H9 (cell line): Measurements from ENCODE around the gene SYNC. TPM values are rescaled to one million over a fixed set of nuclear protein-coding genes. Genes with fewer than 3 reads are reported as not detected.

ENCODE experiments used
- DNase-seq: peaks from one replicate; pipeline ENCODE4 v3.0.0-alpha.2; 2017
- H2AFZ ChIP-seq: one replicate; pipeline ENCODE4 v1.6.1; 2013; ENCODE audit warnings: mild to moderate bottlenecking, low read length, control low read depth, moderate library complexity
- H2AK5ac ChIP-seq: 2 replicates; pipeline ENCODE4 v1.6.1; 2013; ENCODE audit warnings: low read length, control low read depth, mixed read lengths; ENCODE audit not compliant: insufficient read length
- H2BK120ac ChIP-seq: one replicate; pipeline ENCODE4 v1.6.1; 2013; ENCODE audit warnings: low read depth, mild to moderate bottlenecking, low read length, control low read depth, inconsistent platforms; ENCODE audit not compliant: poor library complexity, severe bottlenecking
- H2BK12ac ChIP-seq: 2 replicates; pipeline ENCODE4 v1.6.1; 2013; ENCODE audit warnings: low read length, control low read depth, mixed read lengths, low read depth; ENCODE audit not compliant: insufficient read length
- H2BK15ac ChIP-seq: 2 replicates; pipeline ENCODE4 v1.6.1; 2013; ENCODE audit warnings: low read depth, low read length, control low read depth
- H2BK20ac ChIP-seq: one replicate; pipeline ENCODE4 v1.6.1; 2013; ENCODE audit warnings: low read depth, mild to moderate bottlenecking, low read length, control low read depth, inconsistent platforms; ENCODE audit not compliant: poor library complexity, severe bottlenecking
- H2BK5ac ChIP-seq: 2 replicates; pipeline ENCODE4 v1.6.1; 2013; ENCODE audit warnings: low read length, control low read depth, mixed read lengths; ENCODE audit not compliant: insufficient read length
- H3K14ac ChIP-seq: 2 replicates; pipeline ENCODE4 v1.6.1; 2013; ENCODE audit warnings: low read length, control low read depth; ENCODE audit not compliant: insufficient read depth
- H3K18ac ChIP-seq: 2 replicates; pipeline ENCODE4 v1.6.1; 2013; ENCODE audit warnings: low read depth, mild to moderate bottlenecking, mixed read lengths, low read length, control low read depth; ENCODE audit not compliant: insufficient read length
- H3K23ac ChIP-seq: 2 replicates; pipeline ENCODE4 v1.6.1; 2013; ENCODE audit warnings: low read length, control low read depth, mixed read lengths, low read depth; ENCODE audit not compliant: insufficient read length
- H3K23me2 ChIP-seq: 2 replicates; pipeline ENCODE4 v1.6.1; 2013; ENCODE audit warnings: low read depth, mild to moderate bottlenecking, mixed read lengths, low read length, control low read depth; ENCODE audit not compliant: insufficient read length, poor library complexity, severe bottlenecking
- H3K27ac ChIP-seq: 2 replicates; pipeline ENCODE4 v1.5.1; 2013; ENCODE audit warnings: low read length, control low read depth, mixed read lengths, low read depth; ENCODE audit not compliant: insufficient read length
- H3K27me3 ChIP-seq: 2 replicates; pipeline ENCODE4 v1.6.1; 2013; ENCODE audit warnings: low read length, control low read depth, inconsistent platforms; ENCODE audit not compliant: insufficient read depth
- H3K4ac ChIP-seq: 2 replicates; pipeline ENCODE4 v1.6.1; 2013; ENCODE audit warnings: low read depth, mild to moderate bottlenecking, control low read depth, inconsistent platforms, low read length, moderate library complexity
- H3K4me1 ChIP-seq: 2 replicates; pipeline ENCODE4 v1.6.1; 2013; ENCODE audit warnings: low read length, control low read depth, inconsistent platforms; ENCODE audit not compliant: insufficient read depth
- H3K4me2 ChIP-seq: 2 replicates; pipeline ENCODE4 v1.6.1; 2013; ENCODE audit warnings: low read length, control low read depth, mixed read lengths; ENCODE audit not compliant: insufficient read length, insufficient read depth
- H3K56ac ChIP-seq: 2 replicates; pipeline ENCODE4 v1.6.1; 2013; ENCODE audit warnings: low read depth, mild to moderate bottlenecking, mixed read lengths, low read length, control low read depth; ENCODE audit not compliant: insufficient read length
- H3K79me1 ChIP-seq: 2 replicates; pipeline ENCODE4 v1.6.1; 2013; ENCODE audit warnings: low read depth, mild to moderate bottlenecking, moderate library complexity, low read length, control low read depth, inconsistent platforms; ENCODE audit not compliant: insufficient read depth, poor library complexity, severe bottlenecking
- H3K79me2 ChIP-seq: 2 replicates; pipeline ENCODE4 v1.6.1; 2013; ENCODE audit warnings: low read length, control low read depth, inconsistent platforms; ENCODE audit not compliant: insufficient read depth
- H3K9ac ChIP-seq: 2 replicates; pipeline ENCODE4 v1.6.1; 2013; ENCODE audit warnings: low read length, control low read depth, mixed read lengths; ENCODE audit not compliant: insufficient read length; ENCODE audit errors: extremely low read depth
- H3K9me3 ChIP-seq: one replicate; pipeline ENCODE4 v1.6.1; 2013; ENCODE audit warnings: low read depth, low read length, inconsistent platforms; ENCODE audit not compliant: control insufficient read depth
- H3T11ph ChIP-seq: one replicate; pipeline ENCODE4 v1.6.1; 2013; ENCODE audit warnings: mild to moderate bottlenecking, low read length, control low read depth, inconsistent platforms
- H4K20me1 ChIP-seq: one replicate; pipeline ENCODE4 v1.6.1; 2013; ENCODE audit not compliant: control insufficient read depth, insufficient read length, insufficient read depth
- H4K5ac ChIP-seq: 2 replicates; pipeline ENCODE4 v1.6.1; 2013; ENCODE audit warnings: low read depth, mild to moderate bottlenecking, mixed read lengths, low read length, control low read depth; ENCODE audit not compliant: insufficient read length
- H4K8ac ChIP-seq: replicated peaks from 2 replicates; pipeline ENCODE4 v1.6.1; 2013; ENCODE audit warnings: low read length, control low read depth, mixed read lengths, low read depth; ENCODE audit not compliant: insufficient read length
- H4K91ac ChIP-seq: 2 replicates; pipeline ENCODE4 v1.6.1; 2013; ENCODE audit warnings: low read depth, mild to moderate bottlenecking, moderate library complexity, mixed read lengths, low read length, control low read depth; ENCODE audit not compliant: insufficient read length
- H3K27ac Mint-ChIP-seq, 3 experiments: 2 replicates in 2 of 3; 3 replicates in 1 of 3; pipeline ENCODE4 v1.8.0; 2020 to 2021; ENCODE audit warnings: mixed read lengths in 3 of 3, mild to moderate bottlenecking in 1 of 3, moderate library complexity in 1 of 3
- H3K27me3 Mint-ChIP-seq: 2 replicates; pipeline ENCODE4 v1.8.0; 2021; ENCODE audit warnings: low read depth, mild to moderate bottlenecking, moderate library complexity, mixed read lengths
- H3K36me3 Mint-ChIP-seq, 3 experiments: 2 replicates in 2 of 3; 3 replicates in 1 of 3; pipeline ENCODE4 v1.8.0; 2020 to 2021; ENCODE audit warnings: low read depth in 3 of 3, mixed read lengths in 3 of 3; ENCODE audit not compliant: insufficient read depth in 1 of 3
- H3K4me1 Mint-ChIP-seq, 2 experiments: 2 replicates each; pipeline ENCODE4 v1.8.0; 2020; ENCODE audit warnings: mixed read lengths in 2 of 2
- H3K4me3 Mint-ChIP-seq, 2 experiments: 2 replicates in 1 of 2; 3 replicates in 1 of 2; pipeline ENCODE4 v1.8.0; 2020 to 2021; ENCODE audit warnings: mild to moderate bottlenecking in 2 of 2, mixed read lengths in 2 of 2, moderate library complexity in 1 of 2
- H3K9me3 Mint-ChIP-seq, 2 experiments: 2 replicates in 1 of 2; 3 replicates in 1 of 2; pipeline ENCODE4 v1.8.0; 2020; ENCODE audit warnings: mild to moderate bottlenecking in 2 of 2, mixed read lengths in 2 of 2, moderate library complexity in 1 of 2
- WGBS: extraction: QIAGEN DNeasy Blood & Tissue Kit; methylation state at CpG from one replicate; pipeline ENCODE4 v1.1.7; 2013; ENCODE audit warnings: missing lambda C conversion rate, low lambda C conversion rate, mixed read lengths; ENCODE audit not compliant: insufficient read length; ENCODE audit errors: extremely low coverage; 5-methylcytosine and 5-hydroxymethylcytosine counted together
- total RNA-seq: library from RNA; stranded (reverse); gene quantifications from 2 replicates; pipeline ENCODE4 v1.2.1, GENCODE V29; 2021
- TF ChIP-seq, protein P1 (sequence below): fragments of 200-600 bp; sonication (generic); conservative IDR thresholded peaks from 3 replicates; pipeline ENCODE4 v1.8.0; 2021; ENCODE audit warnings: antibody characterized with exemption, mild to moderate bottlenecking

SYNC gene
- total RNA-seq, 1 experiment from 2014 or later, result 0.15 TPM

DNA sequence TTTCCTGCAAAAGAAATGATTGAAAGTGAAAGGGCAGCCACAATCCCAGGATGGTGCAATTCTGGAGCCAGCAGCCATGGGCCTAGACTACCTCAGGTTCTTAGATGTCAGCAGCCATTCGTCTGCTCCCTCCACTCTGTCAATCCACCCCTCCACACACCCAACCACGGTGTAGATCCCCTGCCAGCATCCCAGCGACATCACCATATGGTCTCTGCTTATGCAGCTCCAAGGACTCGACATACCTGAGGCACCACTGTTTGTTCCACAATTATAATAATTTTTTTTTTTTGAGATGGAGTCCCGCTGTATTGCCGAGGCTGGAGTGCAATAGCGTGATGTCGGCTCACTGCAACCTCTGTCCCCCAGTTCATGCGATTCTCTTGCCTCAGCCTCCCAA lies 6.5 kb downstream of the SYNC start:
- Histone ChIP-seq H2BK12ac (no peak overlapping the region), H3K9me3 (no peaks in the 10 kb centered on the region), H4K5ac (no peak overlapping the region), H3T11ph (no peak overlapping the region), H3K56ac (no peak overlapping the region), H2BK15ac (no peak overlapping the region), H4K20me1 (no peaks in the 10 kb centered on the region), H3K4me1 (no peaks in the 10 kb centered on the region), H3K4ac (no peak overlapping the region), H3K14ac (no peak overlapping the region), H3K79me1 (no peaks in the 10 kb centered on the region), H3K23ac (no peak overlapping the region), H3K9ac (no peak overlapping the region), H2BK5ac (no peak overlapping the region), H2BK20ac (no peak overlapping the region), H2AK5ac (no peak overlapping the region), H3K18ac (no peak overlapping the region), H3K79me2 (no peaks in the 10 kb centered on the region), H3K27ac (no peak overlapping the region), H3K4me2 (no peak overlapping the region), H3K27me3 (no peaks in the 10 kb centered on the region), H2AFZ (no peak overlapping the region), H4K8ac (no peak overlapping the region), H2BK120ac (no peak overlapping the region), H3K23me2 (no peaks in the 10 kb centered on the region), H4K91ac (no peak overlapping the region)
- TF ChIP-seq, protein P1, sequence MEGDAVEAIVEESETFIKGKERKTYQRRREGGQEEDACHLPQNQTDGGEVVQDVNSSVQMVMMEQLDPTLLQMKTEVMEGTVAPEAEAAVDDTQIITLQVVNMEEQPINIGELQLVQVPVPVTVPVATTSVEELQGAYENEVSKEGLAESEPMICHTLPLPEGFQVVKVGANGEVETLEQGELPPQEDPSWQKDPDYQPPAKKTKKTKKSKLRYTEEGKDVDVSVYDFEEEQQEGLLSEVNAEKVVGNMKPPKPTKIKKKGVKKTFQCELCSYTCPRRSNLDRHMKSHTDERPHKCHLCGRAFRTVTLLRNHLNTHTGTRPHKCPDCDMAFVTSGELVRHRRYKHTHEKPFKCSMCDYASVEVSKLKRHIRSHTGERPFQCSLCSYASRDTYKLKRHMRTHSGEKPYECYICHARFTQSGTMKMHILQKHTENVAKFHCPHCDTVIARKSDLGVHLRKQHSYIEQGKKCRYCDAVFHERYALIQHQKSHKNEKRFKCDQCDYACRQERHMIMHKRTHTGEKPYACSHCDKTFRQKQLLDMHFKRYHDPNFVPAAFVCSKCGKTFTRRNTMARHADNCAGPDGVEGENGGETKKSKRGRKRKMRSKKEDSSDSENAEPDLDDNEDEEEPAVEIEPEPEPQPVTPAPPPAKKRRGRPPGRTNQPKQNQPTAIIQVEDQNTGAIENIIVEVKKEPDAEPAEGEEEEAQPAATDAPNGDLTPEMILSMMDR, result no peak
- H3K27ac Mint-ChIP-seq, result peak overlapping the region in 1 of 3 experiments; percentile 57; a peak in 2 of 7 replicates
- no peak overlapping the region for H3K4me3 Mint-ChIP-seq
- peaks cover 9 to 10% of the 10 kb centered on the region in 2 experiments; a peak in 3 of 4 replicates for H3K4me1 Mint-ChIP-seq
- peaks cover 11% of the 10 kb centered on the region for H3K27me3 Mint-ChIP-seq
- no peak for DNase-seq
- no CpG with 5 or more reads among the region's 9 CpGs for WGBS
- H3K36me3 Mint-ChIP-seq, result no peaks in the 10 kb centered on the region
- no peaks in the 10 kb centered on the region for H3K9me3 Mint-ChIP-seq
